ENCODE results near the gene FAM20C.

Gene FAM20C

GRCh38 chr7:159370-160270, 32.8 kb upstream of the FAM20C start:
- no peak for DNase-seq

GRCh38 chr7:160958-161725, 31.2 kb upstream of the FAM20C start:
- no peak for DNase-seq

GRCh38 chr7:162632-163297, 29.6 kb upstream of the FAM20C start:
- DNase-seq, result no peak

DNA sequence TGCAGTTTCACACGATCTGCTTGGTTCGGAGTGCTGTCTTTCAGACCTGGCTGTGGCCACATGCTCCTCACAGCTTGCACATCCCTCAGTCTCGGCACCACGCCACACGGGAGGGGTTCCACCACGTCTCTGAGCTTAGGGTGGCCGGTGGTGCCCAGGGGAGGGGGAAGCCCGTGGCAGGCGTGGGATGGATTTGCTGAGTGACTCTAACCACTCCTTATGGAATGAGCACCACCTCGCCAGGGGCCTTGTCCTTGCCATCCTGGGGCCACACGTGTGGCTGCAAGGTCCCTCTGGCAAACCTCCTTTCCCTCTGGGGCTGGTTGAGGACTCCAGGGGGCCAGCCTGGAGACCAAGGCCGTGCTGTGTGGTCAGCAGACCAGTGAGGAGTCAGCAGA, 29.1 kb upstream of the FAM20C start:
- no peak for DNase-seq

DNA sequence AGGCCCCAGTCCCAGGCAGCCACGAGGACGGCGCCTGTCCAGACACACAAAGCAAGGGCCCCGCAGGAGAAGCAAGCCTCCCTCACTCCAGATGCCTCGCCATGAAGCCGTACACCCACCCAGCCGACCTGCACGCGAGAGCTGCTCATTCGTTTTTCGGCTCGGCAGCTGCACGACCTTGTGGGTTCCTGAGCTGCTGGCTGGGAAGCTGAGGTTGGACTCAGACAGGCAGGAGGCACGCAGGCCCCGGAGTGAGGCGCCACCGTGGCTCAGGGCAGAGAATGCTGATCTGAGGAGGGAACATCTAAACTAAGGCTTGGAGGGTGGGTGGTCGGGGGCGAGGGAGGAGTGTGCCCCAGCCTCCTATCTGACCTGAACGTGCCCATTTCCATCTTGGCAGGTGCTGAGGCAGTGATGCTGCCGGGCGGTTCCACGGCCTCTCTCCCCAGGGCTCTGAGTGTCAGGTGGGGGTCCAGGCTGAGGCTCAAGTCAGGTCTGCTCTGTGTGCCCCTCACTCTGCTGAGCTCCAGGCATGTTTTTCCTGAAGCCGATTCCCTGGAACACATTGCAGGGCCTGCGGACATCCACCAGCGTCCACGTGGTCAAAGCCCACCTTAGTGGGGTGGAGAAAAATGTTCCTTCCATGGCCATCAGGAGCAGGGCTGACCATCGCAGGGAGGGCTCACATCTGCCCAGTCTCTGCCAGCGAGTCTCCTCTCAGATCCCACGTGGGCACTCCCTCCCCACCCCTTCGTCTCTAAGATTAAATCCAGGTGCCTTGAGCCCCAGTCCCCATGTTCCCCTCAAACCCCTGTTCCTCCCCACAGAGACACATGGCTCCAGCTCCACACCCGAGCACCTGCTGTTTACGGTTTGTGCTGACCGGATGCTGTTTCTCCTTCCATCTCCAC, 28.1 kb upstream of the FAM20C start:
- no peak for DNase-seq

DNA sequence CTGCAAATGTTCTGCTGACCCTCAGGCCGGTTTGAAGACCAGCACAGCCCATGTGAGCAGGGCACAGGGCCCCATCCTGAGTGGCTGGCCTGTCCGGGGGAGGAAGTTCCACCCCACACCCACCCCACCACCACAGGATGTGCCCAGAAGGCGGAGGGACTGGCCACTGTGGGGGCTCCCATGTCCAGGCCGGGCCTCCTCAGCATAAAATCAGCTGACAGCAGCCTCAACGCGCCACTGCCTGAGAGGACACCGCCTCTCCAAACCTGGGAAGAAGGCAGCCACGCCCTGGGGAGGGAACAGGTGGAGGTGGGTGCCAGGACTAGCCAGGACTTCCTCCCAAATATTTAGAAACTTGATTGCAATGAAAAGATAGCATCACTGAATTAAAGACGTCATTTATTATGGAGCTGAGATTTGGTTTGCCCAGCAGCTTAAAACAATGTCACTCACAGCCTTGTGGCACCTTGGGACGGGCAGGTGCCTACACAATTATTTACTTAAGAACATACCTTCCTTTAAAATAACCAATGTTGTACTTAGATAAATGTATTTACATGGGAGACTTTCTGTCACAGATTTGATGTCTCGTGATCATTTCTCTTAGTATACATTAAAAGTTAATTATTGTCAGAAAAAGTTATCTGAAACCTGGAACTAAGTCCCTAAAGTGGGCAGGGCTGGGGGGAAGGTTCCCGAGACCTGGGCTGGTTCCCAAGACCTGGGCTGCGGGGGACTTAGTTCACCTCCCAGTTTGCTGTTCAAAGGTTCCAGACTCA, 27.3 kb upstream of the FAM20C start:
- DNase-seq, result no peak

GRCh38 chr7:165661-166337, 26.6 kb upstream of the FAM20C start:
- DNase-seq, result no peak

GRCh38 chr7:166338-167060, 25.9 kb upstream of the FAM20C start:
- no peak for DNase-seq

- no peak for DNase-seq
These were observed 25.1 kb upstream of the FAM20C start for GRCh38 chr7:167090-167855.

DNA sequence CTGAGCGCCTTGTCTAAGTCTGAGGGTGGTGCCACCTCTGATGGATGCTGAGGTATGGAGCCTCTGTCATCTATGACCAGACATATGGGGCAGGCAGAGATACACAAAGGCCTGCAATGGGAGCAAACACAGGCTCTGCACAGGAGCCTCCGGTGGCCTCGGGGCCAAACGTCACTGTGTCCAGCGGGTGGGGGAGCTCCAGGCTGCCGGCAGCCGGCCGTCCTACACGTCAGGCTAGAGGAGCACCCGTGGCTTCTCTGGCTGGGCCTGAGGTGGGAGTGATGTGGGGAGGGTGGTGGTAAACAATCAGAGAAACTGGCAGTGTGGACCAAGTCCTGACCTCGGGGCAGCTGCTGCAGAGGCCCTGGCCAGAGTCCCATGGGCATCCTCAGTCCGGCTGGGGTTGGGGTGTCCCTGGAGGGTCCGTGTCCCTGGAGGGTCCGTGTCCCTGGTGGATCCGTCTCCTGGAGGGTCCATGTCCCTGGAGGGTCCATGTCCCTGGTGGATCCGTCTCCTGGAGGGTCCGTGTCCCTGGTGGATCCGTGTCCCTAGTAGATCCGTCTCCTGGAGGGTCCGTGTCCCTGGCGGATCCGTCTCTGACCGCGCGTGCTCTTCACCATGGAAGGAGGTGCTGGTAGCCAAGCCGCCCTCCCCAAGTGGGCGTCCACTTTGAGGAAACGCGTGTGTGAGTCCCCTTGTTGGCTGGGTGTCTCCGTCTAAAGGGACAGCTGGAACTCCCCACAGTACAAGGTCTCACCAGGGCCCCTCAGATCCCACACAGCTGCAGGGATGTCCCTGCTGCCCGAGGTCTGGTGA, 24.2 kb upstream of the FAM20C start:
- no peak for DNase-seq

DNA sequence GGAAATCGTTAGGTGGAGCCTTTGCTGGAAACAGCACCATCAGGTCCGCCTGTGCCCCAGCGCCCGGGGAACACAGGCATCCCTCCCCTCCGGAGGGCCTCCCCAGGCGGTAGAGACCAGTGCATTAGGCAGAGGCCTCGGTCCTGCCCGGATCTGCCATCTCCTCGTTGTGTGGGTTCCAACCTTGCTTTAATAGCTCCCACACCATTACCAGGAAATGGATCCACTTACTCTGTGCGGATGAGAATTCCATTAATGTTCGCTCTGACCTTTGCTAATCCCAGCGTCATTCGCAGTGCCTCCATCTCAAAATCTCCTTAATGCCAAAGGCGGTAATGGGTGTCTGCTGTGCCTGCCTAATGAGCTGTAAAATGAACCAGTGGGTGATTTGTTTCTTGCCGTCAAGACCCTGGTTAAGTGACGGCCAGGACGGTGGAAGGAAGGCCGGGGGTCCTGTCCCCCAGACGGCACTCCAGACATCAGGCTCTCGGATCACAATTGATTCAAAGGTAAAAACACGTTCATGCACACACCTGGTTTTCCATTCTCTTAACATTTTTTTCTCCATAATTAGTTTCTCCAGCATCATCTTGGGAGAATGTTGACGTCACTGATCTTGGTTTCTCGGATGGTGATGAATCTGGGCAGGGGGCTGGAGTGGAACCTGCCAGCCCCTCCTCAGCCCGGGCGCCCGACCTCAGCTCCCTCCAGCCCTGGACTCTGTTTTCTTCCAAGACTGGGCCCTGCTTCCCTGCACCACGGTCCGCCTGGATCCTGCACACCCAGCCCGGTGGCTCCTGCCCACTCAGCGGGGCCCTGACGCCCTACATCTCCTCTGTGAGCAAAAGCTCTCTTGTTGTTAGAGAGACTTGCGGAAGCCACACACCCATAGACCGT, 22.8 kb upstream of the FAM20C start:
- DNase-seq, result no peak

GRCh38 chr7:170551-171363, 21.6 kb upstream of the FAM20C start:
- no peak for DNase-seq

DNA sequence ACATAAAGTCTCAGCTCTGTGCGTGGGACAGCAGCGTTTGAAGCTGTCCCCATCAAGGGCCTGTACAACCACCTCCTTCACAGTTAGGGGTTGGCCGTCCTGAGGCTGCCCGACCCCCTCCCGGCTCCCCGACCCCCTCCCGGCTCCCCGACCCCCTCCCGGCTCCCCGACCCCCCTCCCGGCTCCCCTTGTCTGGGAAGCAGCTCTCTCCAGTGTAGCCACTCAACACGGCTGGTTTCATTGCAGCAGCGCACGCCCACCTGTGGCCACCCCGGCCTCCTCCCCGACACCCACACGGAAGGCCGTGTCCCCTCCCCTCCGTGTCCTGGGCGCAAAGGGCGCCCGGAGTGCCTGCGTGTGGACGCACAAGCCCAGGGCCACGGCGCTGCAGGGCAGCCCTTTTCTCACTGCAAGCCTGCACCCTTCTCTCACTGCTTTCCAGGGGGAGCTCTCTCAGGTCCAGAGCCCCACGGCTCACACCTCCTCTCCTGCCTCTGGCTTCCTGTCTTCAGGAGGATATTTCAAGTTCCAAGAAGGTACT, 20.9 kb upstream of the FAM20C start:
- DNase-seq, result no peak

- DNase-seq, result no peak
These were observed 20.4 kb upstream of the FAM20C start for GRCh38 chr7:171912-172515.

DNA sequence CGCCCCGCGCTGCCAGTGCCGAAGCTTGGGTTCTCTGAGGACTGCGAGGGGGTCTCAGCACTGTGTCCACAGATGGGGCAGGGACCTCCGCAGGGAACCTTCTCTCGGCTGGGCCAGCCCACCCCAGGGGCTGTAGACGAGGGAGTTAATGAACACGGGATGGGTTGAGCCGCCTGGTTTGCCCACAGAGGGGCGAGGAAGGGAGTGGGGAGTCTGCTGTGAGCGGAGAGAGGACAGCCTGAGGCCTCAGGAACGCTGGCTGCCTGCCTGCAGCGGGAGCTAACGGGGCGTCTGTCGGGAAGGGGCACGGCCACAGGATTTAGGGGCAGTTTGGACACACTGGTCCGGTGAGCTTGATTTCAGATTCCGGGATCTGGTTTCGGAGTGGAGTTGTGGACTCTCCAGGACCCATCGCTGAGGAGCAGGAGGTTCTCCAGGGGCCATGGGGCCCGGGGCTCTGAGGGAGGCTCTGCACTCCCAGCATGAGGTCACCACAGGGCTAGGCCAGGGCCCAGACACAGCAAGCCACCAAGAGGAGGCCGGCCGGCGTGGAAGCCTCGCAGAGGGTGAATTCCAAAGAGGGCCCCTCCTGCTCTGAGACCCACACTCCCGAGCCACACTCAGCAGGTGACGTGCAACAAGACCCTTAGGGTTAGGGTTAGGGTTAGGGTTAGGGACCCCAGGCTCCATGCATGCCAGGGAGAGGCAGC, 19.0 kb upstream of the FAM20C start:
- no peak for DNase-seq
